OCI-LY7 (cell line): Measurements from ENCODE around the gene SPINT1. TPM values are rescaled to one million over a fixed set of nuclear protein-coding genes. Genes with fewer than 3 reads are reported as not detected.

Experiments used
- BruUV-seq: library from RNA; stranded (reverse); fragments of 400-500 nt; replicated peaks from 2 replicates; lab custom pipeline; 2021; lab: Mats Ljungman, UMichigan
- CTCF ChIA-PET: fragments of 300-600 bp; sonication (Branson Sonifier 250); formaldehyde crosslinking; loops from one replicate; lab custom pipeline; 2022; ENCODE audit warnings: antibody characterized with exemption; ENCODE audit not compliant: unreplicated experiment; lab: Charles Lee
- POLR2A ChIA-PET: fragments of 300-600 bp; sonication (Branson Sonifier 250); formaldehyde crosslinking; loops from one replicate; lab custom pipeline; 2022; ENCODE audit warnings: antibody characterized with exemption; lab: Charles Lee
- DNase-seq: peaks from one replicate; pipeline ENCODE4 v3.0.0-alpha.2; 2015; ENCODE audit warnings: low spot score
- H2AFZ ChIP-seq: fragments of 200-600 bp; sonication (generic), shearing (Covaris generic); 2 replicates; pipeline ENCODE4 v1.6.1; 2014; ENCODE audit warnings: mild to moderate bottlenecking, antibody characterized with exemption, low read length, moderate library complexity
- H3K27ac ChIP-seq: fragments of 200-600 bp; sonication (generic); 2 replicates; pipeline ENCODE4 v1.5.1; 2014; ENCODE audit warnings: mixed run types, low read depth, mild to moderate bottlenecking, moderate library complexity, low read length, inconsistent platforms; ENCODE audit not compliant: poor library complexity, severe bottlenecking
- H3K36me3 ChIP-seq: fragments of 200-600 bp; sonication (generic); 2 replicates; pipeline ENCODE4 v1.6.1; 2014; ENCODE audit warnings: mild to moderate bottlenecking, antibody characterized with exemption, low read length, moderate library complexity, mixed read lengths; ENCODE audit not compliant: insufficient read depth
- H3K4me1 ChIP-seq: fragments of 200-600 bp; sonication (generic); 2 replicates; pipeline ENCODE4 v1.5.1; 2014; ENCODE audit warnings: mild to moderate bottlenecking, low read length; ENCODE audit not compliant: insufficient read depth, poor library complexity, severe bottlenecking
- H3K4me2 ChIP-seq: fragments of 200-600 bp; sonication (generic); 2 replicates; pipeline ENCODE4 v1.6.1; 2014; ENCODE audit warnings: mild to moderate bottlenecking, low read length
- H3K4me3 ChIP-seq: fragments of 200-600 bp; sonication (generic); 2 replicates; pipeline ENCODE4 v1.5.1; 2014; ENCODE audit warnings: mild to moderate bottlenecking, low read depth, low read length; ENCODE audit not compliant: poor library complexity, severe bottlenecking
- H3K79me2 ChIP-seq: fragments of 200-600 bp; sonication (generic); 2 replicates; pipeline ENCODE4 v1.6.1; 2016; ENCODE audit warnings: low read depth, mild to moderate bottlenecking, low read length, moderate library complexity, mixed read lengths; ENCODE audit not compliant: insufficient read depth
- H3K9me2 ChIP-seq: fragments of 200-600 bp; sonication (generic); 2 replicates; pipeline ENCODE4 v1.6.1; 2016; ENCODE audit warnings: mild to moderate bottlenecking, low read length, mixed read lengths; ENCODE audit not compliant: insufficient read depth
- H3K9me3 ChIP-seq: fragments of 200-600 bp; sonication (generic); 2 replicates; pipeline ENCODE4 v1.6.1; 2014; ENCODE audit warnings: mild to moderate bottlenecking, mixed run types, low read length, mixed read lengths
- H4K20me1 ChIP-seq: fragments of 200-600 bp; sonication (generic); 2 replicates; pipeline ENCODE4 v1.6.1; 2014; ENCODE audit warnings: mild to moderate bottlenecking, antibody characterized with exemption, low read length, moderate library complexity, mixed read lengths; ENCODE audit not compliant: insufficient read depth
- CTCF ChIP-seq: fragments of 200-600 bp; sonication (generic); conservative IDR thresholded peaks from 2 replicates; pipeline ENCODE4 v1.5.1; 2014; ENCODE audit warnings: mild to moderate bottlenecking, antibody characterized with exemption, low read length, moderate library complexity, mixed read lengths
- EZH2phosphoT487 ChIP-seq: fragments of 200-600 bp; sonication (generic); IDR thresholded peaks from 2 replicates; pipeline ENCODE4 v1.6.1; 2018; ENCODE audit warnings: low read depth, borderline replicate concordance, mild to moderate bottlenecking, mixed run types, antibody characterized with exemption, low read length, moderate library complexity, mixed read lengths
- intact Hi-C: fragments of 100-400 bp; cut with micrococcal nuclease; formaldehyde crosslinking; loops from one replicate; pipeline ENCODE4 v1.10.0; 2022; ENCODE audit not compliant: unreplicated experiment
- total RNA-seq, 2 experiments: library from RNA; depleted of rRNA in 1 of 2; stranded (reverse); fragments of >200 nt in 1 of 2; shearing (Covaris generic) in 1 of 2; gene quantifications; 2 replicates each; pipeline ENCODE4 v1.2.3, GENCODE V29; 2014 to 2022

SPINT1 gene
- total RNA-seq, 2 experiments from 2014 or later, result 2.4 TPM; not detected in 1

GRCh38 chr15:40807028-40807887 is 36.6 kb upstream of the SPINT1 start, which contains the start of the genes DNAJC17 and ZFYVE19:
Gene DNAJC17 (minus strand): TSS chr15:40807473. CDS start chr15:40807446, 27 bp downstream.
Gene ZFYVE19 (plus strand): TSS chr15:40807089. CDS start chr15:40807590, 501 bp downstream.
- H3K79me2 ChIP-seq, result peaks cover 16% of the 10 kb centered on the region; the same call in 1 of the 2 replicates
- H3K4me2 ChIP-seq, result peak within 1 kb of the TSS; percentile 92
- no peaks in the 10 kb centered on the region for H4K20me1 ChIP-seq
- no peak for TF ChIP-seq CTCF
- no peak for TF ChIP-seq EZH2phosphoT487
- peaks cover 5% of the 10 kb centered on the region; the same call in 1 of the 2 replicates for H3K36me3 ChIP-seq
- CTCF ChIA-PET, result interaction anchor here (0.6 to 1.1 kb wide), 3 partner anchors 25 to 372 kb away, joined by 3 to 5 read pairs (median 4); no protein-coding TSS in a partner anchor
- peak within 1 kb of the TSS; percentile 76 for H3K27ac ChIP-seq
- H3K4me3 ChIP-seq, result peak within 1 kb of the TSS; percentile 78
- DNase-seq, result peak; percentile 99
- BruUV-seq, result no TSS peak
- H3K9me2 ChIP-seq, result no peaks in the 10 kb centered on the region
- H3K9me3 ChIP-seq, result no peaks in the 10 kb centered on the region
- peaks cover 19% of the 10 kb centered on the region for H3K4me1 ChIP-seq
- POLR2A ChIA-PET, result interaction anchor here (0.5 to 1.3 kb wide), 6 partner anchors 10 to 113 kb away, joined by 3 to 4 read pairs (median 4); partner anchors contain the start of gene VPS18
- H2AFZ ChIP-seq, result peak within 1 kb of the TSS; percentile 97
- intact Hi-C loops, result loop anchor here (1.0 to 2.0 kb wide), 3 partner anchors 38 to 88 kb away; partner anchors contain the start of genes C15orf62 and RMDN3

GRCh38 chr15:40807888-40808461 is 35.9 kb upstream of the SPINT1 start:
- Histone ChIP-seq H3K4me1 (peaks cover 19% of the 10 kb centered on the region), H3K79me2 (peaks cover 16% of the 10 kb centered on the region; the same call in 1 of the 2 replicates), H3K4me3 (peak overlapping the region; percentile 78), H3K36me3 (peaks cover 5% of the 10 kb centered on the region; the same call in 1 of the 2 replicates), H3K27ac (no peak overlapping the region), H2AFZ (peak overlapping the region; percentile 56; the same call in 1 of the 2 replicates), H3K4me2 (peak overlapping the region; percentile 80), H3K9me2 (no peaks in the 10 kb centered on the region), H3K9me3 (no peaks in the 10 kb centered on the region), H4K20me1 (no peaks in the 10 kb centered on the region)
- intact Hi-C loops, result loop anchor here (1.0 to 2.0 kb wide), 3 partner anchors 39 to 87 kb away; partner anchors contain the start of genes C15orf62 and RMDN3
- CTCF ChIA-PET, result interaction anchor here (0.6 to 1.1 kb wide), 2 partner anchors 107 to 371 kb away, joined by 3 to 4 read pairs; no protein-coding TSS in a partner anchor
- POLR2A ChIA-PET, result interaction anchor here (0.5 to 1.0 kb wide), 4 partner anchors 39 to 108 kb away, joined by 3 to 4 read pairs (median 4); partner anchors contain the start of gene VPS18
- no peak for DNase-seq
- no TSS peak for BruUV-seq
- TF ChIP-seq CTCF (no peak), EZH2phosphoT487 (no peak)
